ENCODE data around the gene STK11IP. TPM values are rescaled to one million over a fixed set of nuclear protein-coding genes. Genes with fewer than 3 reads are reported as not detected.
A peak's percentile ranks its signal among the peaks of the same experiment; 100 is the strongest.

Gene STK11IP
- total RNA-seq, 4 donors from 2014 or later = 19.4 to 62.6 (median 51.5) TPM

- no peak overlapping the region for H3K27ac ChIP-seq
- H3K36me3 ChIP-seq = no peaks in the 10 kb centered on the region
- no peak for DNase-seq
- TF ChIP-seq CTCF (IDR thresholded peaks at IDR 0.05) (no peak), POLR2A (IDR thresholded peaks at IDR 0.05) (no peak)
- no peaks in the 10 kb centered on the region for H3K4me1 ChIP-seq
- no peaks in the 10 kb centered on the region for H3K9me3 ChIP-seq
- no peaks in the 10 kb centered on the region for H3K27me3 ChIP-seq
- no peak overlapping the region for H3K4me3 ChIP-seq
Measured at GRCh38 chr2:219638948-219639755, 41.5 kb downstream of the STK11IP start.

GRCh38 chr2:219641390-219642068, 43.9 kb downstream of the STK11IP start:
- Histone ChIP-seq H3K27me3 (no peaks in the 10 kb centered on the region), H3K9me3 (no peaks in the 10 kb centered on the region), H3K4me1 (peaks cover 0 to 4% (median 0%) of the 10 kb centered on the region in 4 donors), H3K36me3 (no peaks in the 10 kb centered on the region), H3K27ac (no peak overlapping the region), H3K4me3 (no peak overlapping the region)
- DNase-seq = peak in 1 of 3 donors; percentile 19
- no peak for TF ChIP-seq POLR2A (IDR thresholded peaks at IDR 0.05)
- TF ChIP-seq CTCF (IDR thresholded peaks at IDR 0.05) = no peak

GRCh38 chr2:219642069-219642454, 44.4 kb downstream of the STK11IP start:
- Histone ChIP-seq H3K27me3 (no peaks in the 10 kb centered on the region), H3K27ac (no peak overlapping the region), H3K4me3 (no peak overlapping the region), H3K9me3 (no peaks in the 10 kb centered on the region), H3K36me3 (no peaks in the 10 kb centered on the region), H3K4me1 (peaks cover 0 to 4% (median 0%) of the 10 kb centered on the region in 4 donors)
- no peak for DNase-seq
- TF ChIP-seq CTCF (IDR thresholded peaks at IDR 0.05) (no peak), POLR2A (IDR thresholded peaks at IDR 0.05) (no peak)

- DNase-seq = peak; percentile 90 to 98 (median 94)
- no peaks in the 10 kb centered on the region for H3K27me3 ChIP-seq
- no peaks in the 10 kb centered on the region for H3K36me3 ChIP-seq
- peaks cover 0 to 4% (median 0%) of the 10 kb centered on the region in 4 donors for H3K4me1 ChIP-seq
- TF ChIP-seq CTCF (IDR thresholded peaks at IDR 0.05) (peak; percentile 96 to 100 (median 98)), POLR2A (IDR thresholded peaks at IDR 0.05) (no peak)
- H3K4me3 ChIP-seq = no peak overlapping the region
- no peaks in the 10 kb centered on the region for H3K9me3 ChIP-seq
- no peak overlapping the region for H3K27ac ChIP-seq
Measured at GRCh38 chr2:219642465-219643083, 44.9 kb downstream of the STK11IP start.

DNA sequence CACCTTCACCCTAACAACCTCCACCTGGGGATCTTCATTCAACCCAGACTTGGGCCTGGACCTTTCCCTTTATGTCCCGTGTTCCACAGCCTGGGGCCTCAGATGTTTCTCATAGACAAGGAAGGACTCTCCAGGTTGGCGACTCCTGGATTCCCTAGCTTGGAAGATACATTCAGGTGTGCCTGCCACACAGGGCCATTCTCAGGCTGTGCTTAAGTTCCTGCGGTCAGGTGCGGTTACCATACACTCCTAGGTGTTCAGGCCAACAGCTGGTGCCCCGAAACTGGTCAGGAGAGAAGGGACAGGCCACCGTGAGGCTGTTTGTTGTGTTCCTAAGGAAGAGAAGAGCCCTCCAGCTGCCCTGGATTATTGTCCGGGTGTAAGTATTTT, 45.4 kb downstream of the STK11IP start:
- no peak for TF ChIP-seq POLR2A (IDR thresholded peaks at IDR 0.05)
- no peak for TF ChIP-seq CTCF (IDR thresholded peaks at IDR 0.05)
- Histone ChIP-seq H3K9me3 (no peaks in the 10 kb centered on the region), H3K27ac (no peak overlapping the region), H3K4me3 (no peak overlapping the region), H3K27me3 (no peaks in the 10 kb centered on the region), H3K4me1 (peaks cover 0 to 4% (median 0%) of the 10 kb centered on the region in 4 donors), H3K36me3 (no peaks in the 10 kb centered on the region)
- peak in 1 of 3 donors; percentile 41 for DNase-seq
